Astrocyte of the cerebellum (primary cell): Measurements from ENCODE around the gene PHF21A.
A peak's percentile ranks its signal among the peaks of the same experiment; 100 is the strongest.

Source experiments
- DNase-seq: peaks from one replicate; pipeline ENCODE4 v3.0.0-alpha.2; 2011; ENCODE audit warnings: low read depth
- H3K4me3 ChIP-seq: 2 replicates; pipeline ENCODE4 v1.5.1; 2011; ENCODE audit warnings: mild to moderate bottlenecking, low read depth, low read length, moderate library complexity
- in situ Hi-C: cut with HindIII; loops from 2 replicates; pipeline ENCODE4 v1.10.0; 2017; ENCODE audit warnings: low sequenced_read_pairs
- TF ChIP-seq, protein P1 (sequence below): IDR thresholded peaks from 2 replicates; pipeline ENCODE4 v1.5.1; 2012; ENCODE audit warnings: low read length, low read depth, moderate library complexity, mild to moderate bottlenecking; ENCODE audit errors: missing control alignments

PHF21A gene

DNA sequence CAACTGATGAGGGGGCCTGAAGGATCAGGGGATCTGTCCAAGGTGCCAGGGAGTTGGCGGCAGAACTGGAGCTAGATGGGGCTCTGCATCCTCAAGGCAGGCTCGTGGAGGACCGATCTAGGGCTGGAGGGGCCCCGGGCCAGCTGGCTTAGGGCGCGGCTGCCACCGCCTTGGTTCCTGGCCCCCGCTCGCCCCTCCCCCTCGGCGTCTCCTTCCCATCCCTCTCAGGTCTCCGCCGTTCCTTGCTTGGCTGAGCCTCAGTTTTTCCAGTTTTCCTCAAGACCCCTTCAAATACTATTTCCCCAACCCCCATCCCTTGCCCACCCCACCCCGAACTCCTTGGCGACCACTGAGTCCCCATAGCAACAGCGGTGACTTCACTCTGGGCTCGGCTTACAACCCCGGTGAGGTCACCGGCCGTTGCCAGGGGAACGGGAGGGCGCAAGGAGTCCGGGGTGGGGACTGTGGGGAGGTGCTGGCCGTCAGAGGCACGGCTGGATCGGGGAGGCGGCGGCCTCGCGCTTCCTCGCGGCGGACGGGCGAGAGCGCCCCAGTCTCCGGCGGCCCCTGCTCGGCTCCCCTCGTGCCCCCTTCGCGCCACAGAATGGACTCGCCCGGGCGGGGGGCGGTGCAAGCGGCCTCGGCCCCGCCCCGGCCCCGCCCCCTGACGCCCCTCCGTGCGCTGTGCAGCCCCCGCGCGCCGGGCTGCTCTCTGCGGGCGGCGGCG, 221.6 kb downstream of the PHF21A start:
- TF ChIP-seq, protein P1, sequence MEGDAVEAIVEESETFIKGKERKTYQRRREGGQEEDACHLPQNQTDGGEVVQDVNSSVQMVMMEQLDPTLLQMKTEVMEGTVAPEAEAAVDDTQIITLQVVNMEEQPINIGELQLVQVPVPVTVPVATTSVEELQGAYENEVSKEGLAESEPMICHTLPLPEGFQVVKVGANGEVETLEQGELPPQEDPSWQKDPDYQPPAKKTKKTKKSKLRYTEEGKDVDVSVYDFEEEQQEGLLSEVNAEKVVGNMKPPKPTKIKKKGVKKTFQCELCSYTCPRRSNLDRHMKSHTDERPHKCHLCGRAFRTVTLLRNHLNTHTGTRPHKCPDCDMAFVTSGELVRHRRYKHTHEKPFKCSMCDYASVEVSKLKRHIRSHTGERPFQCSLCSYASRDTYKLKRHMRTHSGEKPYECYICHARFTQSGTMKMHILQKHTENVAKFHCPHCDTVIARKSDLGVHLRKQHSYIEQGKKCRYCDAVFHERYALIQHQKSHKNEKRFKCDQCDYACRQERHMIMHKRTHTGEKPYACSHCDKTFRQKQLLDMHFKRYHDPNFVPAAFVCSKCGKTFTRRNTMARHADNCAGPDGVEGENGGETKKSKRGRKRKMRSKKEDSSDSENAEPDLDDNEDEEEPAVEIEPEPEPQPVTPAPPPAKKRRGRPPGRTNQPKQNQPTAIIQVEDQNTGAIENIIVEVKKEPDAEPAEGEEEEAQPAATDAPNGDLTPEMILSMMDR, result no peak
- peak; percentile 59 for DNase-seq
- in situ Hi-C loops, result no loop called here
- H3K4me3 ChIP-seq, result peak overlapping the region; percentile 49

DNA sequence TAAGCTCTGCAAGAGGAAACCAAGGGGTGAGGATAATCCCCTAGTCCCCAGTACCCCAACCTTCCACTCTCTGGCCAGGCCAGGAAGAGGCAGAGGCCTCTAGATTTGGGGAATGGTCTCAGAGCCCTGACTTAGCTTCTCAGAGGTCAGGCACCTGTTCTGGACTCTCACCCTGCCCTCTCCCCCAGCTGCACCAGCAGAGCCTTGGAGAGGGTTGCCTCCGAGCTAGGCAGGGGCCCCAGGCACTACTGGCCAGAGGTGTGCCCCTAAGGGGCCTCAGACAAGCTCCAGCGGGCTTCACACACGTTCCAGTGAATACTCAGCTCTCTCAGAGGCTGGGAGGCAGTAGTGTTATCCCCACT, 222.2 kb downstream of the PHF21A start:
- in situ Hi-C loops, result no loop called here
- no peak overlapping the region for H3K4me3 ChIP-seq
- TF ChIP-seq, protein P1, result no peak
- no peak for DNase-seq

DNA sequence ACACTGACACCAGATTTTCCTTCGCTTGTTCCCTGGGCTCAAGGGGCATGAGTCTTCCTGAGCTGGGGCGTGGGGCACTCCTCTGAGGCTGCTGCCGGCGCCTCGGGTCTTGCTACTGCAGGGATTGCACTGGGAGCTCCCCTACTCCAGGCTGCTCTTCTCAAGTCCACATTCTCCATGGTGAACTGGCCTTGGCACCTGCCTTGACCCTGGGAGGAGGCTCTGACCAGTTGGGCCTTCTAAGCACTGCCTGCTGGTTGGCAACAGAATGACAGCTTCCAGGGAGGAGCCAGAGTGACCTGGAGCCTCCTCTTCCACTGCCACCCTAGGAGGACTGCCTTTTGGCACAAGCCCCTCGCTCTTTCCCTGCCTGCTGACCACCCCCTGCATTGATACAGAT, 223.7 kb downstream of the PHF21A start:
- no peak overlapping the region for H3K4me3 ChIP-seq
- in situ Hi-C loops, result no loop called here
- no peak for DNase-seq
- TF ChIP-seq, protein P1, result no peak

DNA sequence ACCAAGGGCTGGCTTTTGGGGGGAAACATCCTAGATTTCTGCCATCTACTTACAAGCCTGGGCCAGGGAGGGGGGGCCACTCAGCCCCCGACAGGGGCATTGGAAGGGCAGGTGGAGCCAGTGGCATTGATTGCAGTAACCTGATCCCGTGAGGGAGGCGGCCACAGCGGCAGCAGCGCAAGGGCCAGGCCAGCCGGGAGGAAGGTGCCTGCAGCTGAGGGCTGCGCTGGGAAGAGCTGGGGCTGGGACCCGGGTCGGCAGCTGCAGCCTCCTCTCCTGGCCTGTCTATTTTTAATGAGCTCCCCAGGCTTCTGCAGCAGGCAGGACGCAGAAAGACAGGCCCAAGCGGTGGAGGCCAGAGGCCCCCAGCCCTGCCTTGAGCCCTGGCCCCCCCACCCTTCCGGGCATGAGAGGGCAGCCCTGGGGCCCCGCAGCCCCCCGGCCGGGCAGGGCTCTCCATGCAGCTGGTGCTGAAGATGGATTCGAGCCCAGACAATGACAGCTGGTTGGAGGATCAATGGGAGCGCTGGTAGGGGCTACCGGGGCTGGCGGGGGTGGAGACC, 224.8 kb downstream of the PHF21A start:
- H3K4me3 ChIP-seq, result no peak overlapping the region
- in situ Hi-C loops, result no loop called here
- TF ChIP-seq, protein P1, result no peak

DNA sequence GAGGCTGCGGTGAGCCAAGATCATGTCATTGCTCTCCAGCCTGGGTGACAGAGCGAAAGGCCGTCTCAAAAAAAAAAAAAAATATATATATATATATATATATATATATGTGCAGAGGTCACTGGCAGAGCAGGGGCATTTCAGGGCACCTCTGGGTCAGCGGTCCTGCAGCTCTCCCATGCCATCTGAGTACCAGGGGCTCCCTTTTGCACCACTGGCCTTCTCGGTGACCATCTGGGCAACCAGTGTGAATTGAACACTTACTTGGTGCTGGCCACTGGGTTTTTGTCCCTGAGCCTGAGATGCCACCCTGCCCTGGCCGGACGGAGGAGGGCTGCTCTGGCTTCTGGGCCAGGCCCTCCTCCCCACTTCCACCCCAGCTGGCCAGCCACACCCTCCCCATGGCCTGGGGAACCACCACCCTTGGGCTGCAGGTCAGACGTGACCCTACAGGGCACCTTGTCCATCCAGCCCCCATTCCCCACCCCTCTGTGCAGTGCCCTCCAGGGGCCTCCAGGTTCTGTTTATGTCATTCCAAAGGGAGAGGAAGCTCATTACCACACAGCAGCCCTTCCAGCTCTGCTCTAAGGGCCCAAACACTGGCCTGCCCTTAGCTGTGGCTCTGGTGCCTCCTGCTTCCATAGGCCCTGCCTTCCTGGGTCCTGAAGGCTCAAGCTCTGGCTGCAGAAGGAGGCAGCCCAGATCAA, 225.5 kb downstream of the PHF21A start:
- no peak for DNase-seq
- H3K4me3 ChIP-seq, result no peak overlapping the region
- in situ Hi-C loops, result no loop called here
- TF ChIP-seq, protein P1, result no peak

More for the DNA sequence above, 224.8 kb downstream of the PHF21A start:
- DNase-seq, result no peak

DNA sequence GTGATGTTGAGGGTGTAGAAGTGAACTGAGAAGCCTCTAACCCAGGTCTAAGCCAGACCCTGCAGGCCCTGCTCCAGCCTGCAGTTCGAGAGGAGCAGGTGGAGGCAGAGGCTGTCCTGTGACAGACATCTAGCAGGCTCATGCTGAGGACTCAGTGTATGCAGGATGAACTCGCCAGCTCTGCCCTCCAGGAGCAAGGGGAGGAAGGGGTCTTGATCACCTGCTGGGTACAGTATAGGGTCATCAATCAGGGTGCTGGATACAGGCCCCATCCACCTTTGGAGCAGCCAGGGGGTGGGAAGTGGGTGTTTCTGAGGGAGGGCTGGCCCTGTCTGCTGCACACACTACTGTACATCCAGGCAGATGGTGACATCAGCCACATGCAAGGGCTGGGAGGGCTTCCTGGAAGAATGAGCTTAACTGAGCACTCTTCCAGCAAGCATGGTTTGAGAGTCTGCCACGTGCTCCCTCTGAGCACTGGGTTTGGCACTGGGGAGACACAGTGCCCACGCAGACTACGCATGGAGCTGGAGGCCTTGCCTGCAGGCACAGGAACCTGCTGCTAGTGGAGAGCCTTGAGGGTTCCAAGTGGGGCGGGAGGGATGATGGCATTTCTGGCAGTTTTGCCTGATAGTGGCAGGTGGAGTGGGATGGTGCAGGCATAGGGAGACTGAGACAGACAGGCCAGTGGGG, 226.6 kb downstream of the PHF21A start:
- no peak overlapping the region for H3K4me3 ChIP-seq
- no peak for DNase-seq
- in situ Hi-C loops, result no loop called here
- TF ChIP-seq, protein P1, result no peak
